Glutamatergic neuron (in vitro differentiated cells): ENCODE data around the gene MEF2B. TPM values are rescaled to one million over a fixed set of nuclear protein-coding genes. Genes with fewer than 3 reads are reported as not detected.
"Not testable (repeated sequence)": the region's sequence is repeated elsewhere in the genome, so short reads cannot be mapped to it uniquely, and the experiment has no call there.

ENCODE experiments used
- DNase-seq: peaks from one replicate; pipeline ENCODE4 v3.0.0; 2022
- H3K27ac Mint-ChIP-seq: one replicate; pipeline ENCODE4 v1.8.0; 2020; ENCODE audit warnings: mild to moderate bottlenecking, mixed read lengths, inconsistent platforms; ENCODE audit not compliant: unreplicated experiment
- H3K27me3 Mint-ChIP-seq: one replicate; pipeline ENCODE4 v1.8.0; 2020; ENCODE audit warnings: mild to moderate bottlenecking, moderate library complexity, mixed read lengths, inconsistent platforms; ENCODE audit not compliant: unreplicated experiment
- H3K36me3 Mint-ChIP-seq: one replicate; pipeline ENCODE4 v1.8.0; 2020; ENCODE audit warnings: mild to moderate bottlenecking, mixed read lengths, inconsistent platforms; ENCODE audit not compliant: unreplicated experiment
- H3K4me1 Mint-ChIP-seq: one replicate; pipeline ENCODE4 v1.8.0; 2020; ENCODE audit warnings: mild to moderate bottlenecking, low read depth, mixed read lengths, inconsistent platforms; ENCODE audit not compliant: unreplicated experiment
- H3K4me3 Mint-ChIP-seq: one replicate; pipeline ENCODE4 v1.8.0; 2020; ENCODE audit warnings: mild to moderate bottlenecking, mixed read lengths, inconsistent platforms; ENCODE audit not compliant: unreplicated experiment
- H3K9me3 Mint-ChIP-seq: one replicate; pipeline ENCODE4 v1.8.0; 2020; ENCODE audit warnings: mild to moderate bottlenecking, moderate library complexity, mixed read lengths, inconsistent platforms; ENCODE audit not compliant: unreplicated experiment
- total RNA-seq: library from RNA; stranded (reverse); fragmentation: NEBNext Ultra II Directional; extraction: Animal tissue kit (Norgen Biotek cat#: 25700); gene quantifications from one replicate; pipeline ENCODE4 v1.2.1, GENCODE V29; 2021; ENCODE audit not compliant: unreplicated experiment
- TF ChIP-seq, protein P1 (sequence below): fragments of 200-600 bp; sonication (generic); IDR thresholded peaks from one replicate; pipeline ENCODE4 v1.5.0; 2021; ENCODE audit not compliant: partially characterized antibody, unreplicated experiment

Gene MEF2B
- total RNA-seq, 1 donor from 2014 or later, result 1.7 TPM

DNA sequence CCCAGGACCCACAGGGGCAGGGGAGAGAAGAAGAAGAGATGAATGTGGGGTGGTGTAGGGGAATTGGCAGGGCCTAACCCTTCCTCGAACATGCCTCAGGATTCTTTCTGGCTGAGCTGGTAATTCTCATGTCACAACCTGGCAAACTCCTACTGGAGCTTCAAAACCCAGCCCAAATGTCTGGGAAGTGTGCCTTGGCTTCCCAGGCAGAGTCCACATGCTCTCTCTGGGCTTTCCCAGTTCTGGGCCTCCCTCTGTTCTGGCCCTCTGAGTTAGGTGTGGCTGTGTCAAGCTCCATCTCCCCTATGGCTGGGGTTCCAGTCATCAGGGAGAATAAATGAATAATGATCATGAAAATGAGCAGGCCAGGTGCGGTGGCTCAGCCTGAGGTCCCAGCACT lies 20.6 kb downstream of the MEF2B start:
- Mint-ChIP-seq H3K9me3 (peaks cover 4% of the 10 kb centered on the region), H3K27ac (no peak overlapping the region), H3K4me3 (no peak overlapping the region)

DNA sequence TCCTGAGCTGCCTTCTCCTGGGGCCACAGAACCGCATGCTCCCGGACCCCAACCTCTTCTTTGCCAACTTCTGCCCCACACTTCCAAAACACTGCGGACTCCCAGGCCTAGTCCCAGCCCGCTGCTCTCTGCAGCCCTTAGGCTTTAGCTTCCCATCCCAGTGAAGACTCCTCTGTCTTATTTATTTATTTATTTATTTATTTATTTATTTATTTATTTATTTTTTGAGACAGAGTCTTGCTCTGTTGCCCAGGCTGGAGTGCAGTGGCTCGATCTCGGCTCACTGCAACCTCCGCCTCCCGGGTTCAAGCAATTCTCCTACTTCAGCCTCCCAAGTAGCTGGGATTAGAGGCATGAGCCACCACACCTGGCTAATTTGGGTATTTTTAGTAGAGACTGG lies 21.6 kb downstream of the MEF2B start:
- not testable (repeated sequence) for H3K27me3 Mint-ChIP-seq, H3K9me3 Mint-ChIP-seq, H3K27ac Mint-ChIP-seq, DNase-seq, H3K4me3 Mint-ChIP-seq, H3K36me3 Mint-ChIP-seq, H3K4me1 Mint-ChIP-seq

More for the DNA sequence above, 20.6 kb downstream of the MEF2B start:
- H3K4me1 Mint-ChIP-seq, result no peaks in the 10 kb centered on the region
- DNase-seq, result no peak
- H3K27me3 Mint-ChIP-seq, result peaks cover 3% of the 10 kb centered on the region
- no peaks in the 10 kb centered on the region for H3K36me3 Mint-ChIP-seq
- TF ChIP-seq, protein P1, sequence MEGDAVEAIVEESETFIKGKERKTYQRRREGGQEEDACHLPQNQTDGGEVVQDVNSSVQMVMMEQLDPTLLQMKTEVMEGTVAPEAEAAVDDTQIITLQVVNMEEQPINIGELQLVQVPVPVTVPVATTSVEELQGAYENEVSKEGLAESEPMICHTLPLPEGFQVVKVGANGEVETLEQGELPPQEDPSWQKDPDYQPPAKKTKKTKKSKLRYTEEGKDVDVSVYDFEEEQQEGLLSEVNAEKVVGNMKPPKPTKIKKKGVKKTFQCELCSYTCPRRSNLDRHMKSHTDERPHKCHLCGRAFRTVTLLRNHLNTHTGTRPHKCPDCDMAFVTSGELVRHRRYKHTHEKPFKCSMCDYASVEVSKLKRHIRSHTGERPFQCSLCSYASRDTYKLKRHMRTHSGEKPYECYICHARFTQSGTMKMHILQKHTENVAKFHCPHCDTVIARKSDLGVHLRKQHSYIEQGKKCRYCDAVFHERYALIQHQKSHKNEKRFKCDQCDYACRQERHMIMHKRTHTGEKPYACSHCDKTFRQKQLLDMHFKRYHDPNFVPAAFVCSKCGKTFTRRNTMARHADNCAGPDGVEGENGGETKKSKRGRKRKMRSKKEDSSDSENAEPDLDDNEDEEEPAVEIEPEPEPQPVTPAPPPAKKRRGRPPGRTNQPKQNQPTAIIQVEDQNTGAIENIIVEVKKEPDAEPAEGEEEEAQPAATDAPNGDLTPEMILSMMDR, result no peak

DNA sequence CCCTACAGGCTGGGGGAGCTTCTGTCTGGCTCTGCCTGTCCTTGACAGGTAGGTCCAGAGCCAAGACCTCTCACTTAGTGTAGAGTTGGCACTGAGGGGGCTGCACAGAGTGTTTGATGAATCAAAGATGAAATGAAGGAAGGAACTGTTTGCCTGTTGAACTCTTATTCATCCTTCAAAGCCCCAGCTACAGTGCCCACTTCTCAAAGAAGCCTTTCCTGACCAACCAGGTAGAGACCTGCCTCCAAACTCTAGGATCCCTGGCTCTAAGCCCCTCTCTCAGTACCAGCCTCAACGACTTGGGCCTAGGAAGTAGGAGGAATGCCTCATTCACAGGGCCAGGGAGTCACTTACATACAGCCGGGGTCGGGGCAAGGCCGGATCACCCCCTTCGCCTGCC lies 22.7 kb downstream of the MEF2B start:
- Mint-ChIP-seq H3K27ac (no peak overlapping the region), H3K27me3 (peaks cover 1% of the 10 kb centered on the region), H3K4me1 (no peaks in the 10 kb centered on the region), H3K4me3 (no peak overlapping the region), H3K9me3 (peaks cover 4% of the 10 kb centered on the region), H3K36me3 (no peaks in the 10 kb centered on the region)
- TF ChIP-seq, protein P1, result no peak
- DNase-seq, result no peak

DNA sequence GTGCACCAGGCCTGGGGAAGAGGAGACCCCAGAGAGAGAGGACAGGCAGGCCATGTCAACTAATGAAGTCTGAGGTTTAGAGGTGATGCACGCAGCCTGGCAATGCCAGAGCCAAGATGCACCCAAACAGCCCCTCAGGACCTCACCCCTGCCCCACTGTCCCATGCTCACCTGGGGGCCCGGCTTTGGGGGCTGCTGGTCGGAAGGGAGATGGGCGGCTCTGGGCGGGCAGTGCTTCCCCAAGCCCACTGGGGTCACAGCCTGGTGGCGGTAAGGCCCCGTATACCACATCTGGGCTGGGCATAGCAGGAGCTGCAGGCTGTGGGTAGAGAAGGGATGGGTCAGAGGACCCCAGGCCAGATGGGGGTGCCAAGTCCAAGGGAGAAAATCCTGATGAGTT lies 23.2 kb downstream of the MEF2B start:
- H3K4me3 Mint-ChIP-seq, result no peak overlapping the region
- H3K27me3 Mint-ChIP-seq, result peaks cover 1% of the 10 kb centered on the region
- peaks cover 3% of the 10 kb centered on the region for H3K9me3 Mint-ChIP-seq
- no peaks in the 10 kb centered on the region for H3K36me3 Mint-ChIP-seq
- DNase-seq, result no peak
- TF ChIP-seq, protein P1, result no peak
- no peaks in the 10 kb centered on the region for H3K4me1 Mint-ChIP-seq
- no peak overlapping the region for H3K27ac Mint-ChIP-seq

DNA sequence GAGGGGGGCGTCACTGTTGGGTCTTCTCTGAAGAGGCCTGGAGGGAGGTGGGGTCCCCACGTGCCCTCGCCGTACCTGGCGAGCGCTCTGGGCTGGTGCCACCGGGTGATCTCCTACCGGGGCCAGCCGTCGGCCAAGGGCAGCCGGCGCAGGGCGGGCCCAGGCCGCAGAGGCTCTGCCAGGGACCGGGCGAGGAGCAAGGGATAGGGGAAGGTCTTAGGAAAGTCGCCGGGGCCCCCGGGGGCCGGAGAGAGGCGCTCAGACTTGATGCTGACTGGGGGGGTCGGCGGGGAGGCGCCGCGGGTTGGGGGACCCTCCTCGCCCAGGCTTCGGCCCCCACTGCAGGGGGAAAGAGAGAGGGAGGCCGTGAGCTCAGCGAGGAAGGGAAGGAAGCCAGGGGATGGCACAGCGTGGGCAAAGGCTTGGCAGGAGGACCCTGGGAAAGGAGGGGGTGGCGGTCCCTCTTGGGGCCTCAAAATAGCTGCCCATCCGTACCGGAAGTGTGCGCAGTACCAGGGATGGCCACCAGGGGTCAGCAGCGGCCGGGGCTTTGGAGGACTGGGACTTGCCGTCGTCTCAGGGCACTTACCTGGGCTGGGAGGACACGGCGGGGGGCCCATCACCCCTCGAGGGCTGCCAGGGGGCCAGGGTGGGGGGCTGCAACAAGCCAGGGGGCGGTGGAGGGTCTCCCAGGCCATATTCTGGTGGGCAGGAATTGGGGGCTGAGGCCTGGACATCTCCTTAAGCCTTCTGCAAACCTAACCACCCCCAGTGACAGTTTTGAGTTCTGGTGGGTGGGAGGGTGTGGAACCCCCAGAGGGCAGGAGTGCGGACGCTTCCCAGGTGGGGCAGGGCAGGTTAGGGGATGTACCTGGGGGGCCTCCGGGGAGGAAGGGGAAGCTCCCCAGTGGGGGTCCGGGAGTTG lies 24.1 kb downstream of the MEF2B start:
- Mint-ChIP-seq H3K27ac (no peak overlapping the region), H3K4me3 (no peak overlapping the region), H3K36me3 (no peaks in the 10 kb centered on the region), H3K4me1 (no peaks in the 10 kb centered on the region), H3K9me3 (peaks cover 3% of the 10 kb centered on the region), H3K27me3 (peaks cover under 1% of the 10 kb centered on the region)
- peak; percentile 90 for DNase-seq
- TF ChIP-seq, protein P1, result peak; percentile 98
